Osteoblast (primary cell): ENCODE results near the gene SLC2A11. TPM values are rescaled to one million over a fixed set of nuclear protein-coding genes. Genes with fewer than 3 reads are reported as not detected.

Experiments used
- DNase-seq: peaks from one replicate; pipeline ENCODE4 v3.0.0; 2011; ENCODE audit warnings: low spot score, mixed read lengths; ENCODE audit not compliant: insufficient read length; ENCODE audit errors: missing footprints
- H2AFZ ChIP-seq: 2 replicates; pipeline ENCODE4 v1.6.0; 2011; ENCODE audit warnings: mild to moderate bottlenecking, low read length
- H3K27ac ChIP-seq: 2 replicates; pipeline ENCODE4 v1.5.1; 2011; ENCODE audit warnings: mild to moderate bottlenecking, low read depth, low read length, moderate library complexity
- H3K27me3 ChIP-seq: 2 replicates; pipeline ENCODE4 v1.6.0; 2012; ENCODE audit warnings: mild to moderate bottlenecking, control low read depth, inconsistent platforms, low read length, moderate library complexity; ENCODE audit not compliant: insufficient read depth
- H3K36me3 ChIP-seq: 2 replicates; pipeline ENCODE4 v1.5.1; 2011; ENCODE audit warnings: mild to moderate bottlenecking, low read length, control low read depth, moderate library complexity; ENCODE audit not compliant: insufficient read depth
- H3K4me1 ChIP-seq: 2 replicates; pipeline ENCODE4 v1.5.1; 2011; ENCODE audit warnings: mild to moderate bottlenecking, low read length, control low read depth, moderate library complexity; ENCODE audit not compliant: insufficient read depth
- H3K4me2 ChIP-seq: 2 replicates; pipeline ENCODE4 v1.6.0; 2011; ENCODE audit warnings: mild to moderate bottlenecking, low read length; ENCODE audit not compliant: insufficient read depth
- H3K4me3 ChIP-seq: fragments of 200-600 bp; sonication (generic); 3 replicates; pipeline ENCODE4 v1.5.1; 2012; ENCODE audit warnings: mild to moderate bottlenecking, low read length, inconsistent platforms; ENCODE audit not compliant: insufficient read depth
- H3K79me2 ChIP-seq: 2 replicates; pipeline ENCODE4 v1.6.0; 2012; ENCODE audit warnings: mild to moderate bottlenecking, low read length, control low read depth, inconsistent platforms; ENCODE audit not compliant: insufficient read depth
- H3K9me3 ChIP-seq: 2 replicates; pipeline ENCODE4 v1.5.1; 2011; ENCODE audit warnings: low read depth, low read length, control low read depth
- H4K20me1 ChIP-seq: 2 replicates; pipeline ENCODE4 v1.6.0; 2012; ENCODE audit warnings: mild to moderate bottlenecking, low read length, control low read depth; ENCODE audit not compliant: insufficient read depth
- CTCF ChIP-seq: IDR thresholded peaks from 2 replicates; pipeline ENCODE4 v1.5.1; 2011; ENCODE audit warnings: mild to moderate bottlenecking, low read depth, low read length, moderate library complexity; ENCODE audit errors: extremely low read depth
- total RNA-seq: library from RNA; depleted of rRNA; stranded (reverse); fragments of >200 nt; gene quantifications from 2 replicates; pipeline ENCODE4 v1.2.3, GENCODE V29; 2012

Gene SLC2A11
- total RNA-seq, 1 donor: 14.1 TPM

- no peaks in the 10 kb centered on the region for H3K27me3 ChIP-seq
- H3K4me1 ChIP-seq: peaks cover 4% of the 10 kb centered on the region
- peaks cover 14% of the 10 kb centered on the region for H3K79me2 ChIP-seq
- no peak overlapping the region for H3K27ac ChIP-seq
- H4K20me1 ChIP-seq: peaks cover 6% of the 10 kb centered on the region
- peaks cover 22% of the 10 kb centered on the region for H3K36me3 ChIP-seq
- TF ChIP-seq CTCF: no peak
- no peak overlapping the region for H3K4me3 ChIP-seq
- DNase-seq: no peak
- no peaks in the 10 kb centered on the region for H3K9me3 ChIP-seq
- no peak overlapping the region for H3K4me2 ChIP-seq
- no peak overlapping the region for H2AFZ ChIP-seq
Observed at GRCh38 chr22:23836692-23837495, 20.8 kb upstream of the SLC2A11 start.

- H4K20me1 ChIP-seq: peaks cover under 1% of the 10 kb centered on the region
- DNase-seq: no peak
- no peak for TF ChIP-seq CTCF
- peaks cover 8% of the 10 kb centered on the region for H3K79me2 ChIP-seq
- H2AFZ ChIP-seq: no peak overlapping the region
- H3K27ac ChIP-seq: no peak overlapping the region
- peaks cover 4% of the 10 kb centered on the region for H3K4me1 ChIP-seq
- H3K27me3 ChIP-seq: no peaks in the 10 kb centered on the region
- H3K9me3 ChIP-seq: no peaks in the 10 kb centered on the region
- H3K4me2 ChIP-seq: no peak overlapping the region
- peaks cover 22% of the 10 kb centered on the region for H3K36me3 ChIP-seq
- H3K4me3 ChIP-seq: no peak overlapping the region
Observed at GRCh38 chr22:23837496-23837859, 20.2 kb upstream of the SLC2A11 start.

GRCh38 chr22:23837911-23838680 lies 19.6 kb upstream of the SLC2A11 start:
- Histone ChIP-seq H3K79me2 (peaks cover 3% of the 10 kb centered on the region), H3K4me2 (peak overlapping the region; percentile 76), H4K20me1 (no peaks in the 10 kb centered on the region)

More at GRCh38 chr22:23837911-23838680, 19.6 kb upstream of the SLC2A11 start:
- H3K9me3 ChIP-seq: no peaks in the 10 kb centered on the region
- H2AFZ ChIP-seq: no peak overlapping the region
- no peak for DNase-seq
- no peak overlapping the region for H3K4me3 ChIP-seq
- H3K27me3 ChIP-seq: no peaks in the 10 kb centered on the region
- H3K4me1 ChIP-seq: peaks cover 4% of the 10 kb centered on the region
- no peak overlapping the region for H3K27ac ChIP-seq
- H3K36me3 ChIP-seq: peaks cover 22% of the 10 kb centered on the region
- TF ChIP-seq CTCF: no peak
